RCC 7860 (cell line): ENCODE results near the gene NEMP1.
"Not testable (repeated sequence)": the region's sequence is repeated elsewhere in the genome, so short reads cannot be mapped to it uniquely, and the experiment has no call there.

Experiments used
- DNase-seq: peaks from one replicate; pipeline ENCODE4 v3.0.0-alpha.2; 2015; ENCODE audit warnings: low spot score
- FAIRE-seq: peaks from 2 replicates; lab custom pipeline; 2012; peaks lifted over from hg19 to GRCh38; lab: Jason Lieb, UNC

NEMP1 gene

DNA sequence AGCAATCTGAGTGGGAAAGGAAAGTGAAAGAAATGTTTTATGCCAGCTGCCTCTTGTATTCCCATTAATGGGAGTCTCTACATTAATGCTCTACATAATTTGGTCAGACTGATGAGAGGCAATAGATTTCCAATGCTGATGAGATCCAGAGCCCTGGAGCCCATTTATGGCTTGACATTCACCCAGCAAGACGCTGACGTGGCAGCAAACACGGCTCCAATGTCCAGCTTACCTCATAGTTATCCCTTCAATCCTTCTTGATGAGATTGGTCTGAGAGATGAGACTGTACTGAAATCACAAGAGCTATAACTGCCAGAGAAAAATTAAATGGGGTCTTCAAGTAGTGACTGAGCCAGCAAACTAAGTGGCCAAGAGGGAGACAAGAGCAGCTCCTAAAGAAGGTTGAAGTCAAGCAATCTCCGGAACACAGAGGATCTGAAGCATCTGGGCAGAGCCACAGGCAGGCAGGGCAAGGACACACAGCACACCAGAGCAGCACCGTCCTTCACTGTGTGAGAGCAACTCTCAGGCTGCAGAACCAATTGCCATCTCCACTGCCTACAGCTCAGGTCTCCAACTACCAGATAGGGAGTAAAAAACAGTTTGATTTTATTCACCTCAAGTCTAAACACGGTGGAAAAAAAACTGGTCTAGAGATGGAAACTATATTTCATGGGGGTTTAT lies 21.4 kb downstream of the NEMP1 start:
- FAIRE-seq (no peak), DNase-seq (no peak)

DNA sequence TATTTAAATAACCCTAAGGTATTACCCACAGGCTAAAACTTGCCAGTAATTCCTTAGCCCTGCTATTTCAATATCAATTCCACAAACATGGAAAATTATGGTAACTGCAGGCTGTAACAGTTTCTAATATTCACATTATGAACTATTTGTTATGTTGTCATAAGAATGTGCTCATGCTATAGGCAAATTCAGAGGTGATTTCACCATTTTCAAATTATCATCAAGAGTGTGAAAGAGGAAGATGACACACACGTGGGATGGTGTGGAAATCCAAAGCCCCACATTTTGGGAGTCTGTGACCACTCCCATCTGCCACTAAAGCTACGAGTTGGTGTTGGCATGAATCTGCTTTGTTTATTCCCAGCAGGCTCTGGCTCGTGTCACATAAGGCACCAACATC lies 22.8 kb downstream of the NEMP1 start:
- no peak for DNase-seq
- no peak for FAIRE-seq

DNA sequence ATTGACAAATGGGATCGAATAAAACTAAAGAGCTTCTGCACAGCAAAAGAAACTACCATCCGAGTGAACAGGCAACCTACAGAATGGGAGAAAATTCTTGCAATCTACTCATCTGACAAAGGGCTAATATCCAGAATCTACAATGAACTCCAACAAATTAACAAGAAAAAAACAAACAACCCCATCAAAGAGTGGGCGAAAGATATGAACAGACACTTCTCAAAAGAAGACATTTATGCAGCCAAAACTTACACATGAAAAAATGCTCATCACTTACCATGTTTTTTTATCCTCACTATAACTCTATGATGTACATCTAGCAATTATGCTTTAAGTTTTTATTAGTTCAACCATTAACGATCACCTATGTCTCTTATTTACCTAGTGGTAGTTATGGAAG lies 24.7 kb downstream of the NEMP1 start:
- FAIRE-seq, DNase-seq: not testable (repeated sequence)

DNA sequence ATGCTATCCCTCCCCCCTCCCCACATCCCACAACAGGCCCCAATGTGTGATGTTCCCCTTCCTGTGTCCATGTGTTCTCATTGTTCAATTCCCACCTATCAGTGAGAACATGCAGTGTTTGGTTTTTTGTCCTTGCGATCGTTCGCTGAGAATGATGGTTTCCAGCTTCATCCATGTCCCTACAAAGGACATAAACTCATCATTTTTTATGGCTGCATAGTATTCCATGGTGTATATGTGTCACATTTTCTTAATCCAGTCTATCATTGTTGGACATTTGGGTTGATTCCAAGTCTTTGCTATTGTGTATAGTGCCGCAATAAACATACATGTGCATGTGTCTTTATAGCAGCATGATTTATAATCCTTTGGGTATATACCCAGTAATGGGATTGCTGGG lies 25.4 kb downstream of the NEMP1 start:
- not testable (repeated sequence) for DNase-seq, FAIRE-seq

DNA sequence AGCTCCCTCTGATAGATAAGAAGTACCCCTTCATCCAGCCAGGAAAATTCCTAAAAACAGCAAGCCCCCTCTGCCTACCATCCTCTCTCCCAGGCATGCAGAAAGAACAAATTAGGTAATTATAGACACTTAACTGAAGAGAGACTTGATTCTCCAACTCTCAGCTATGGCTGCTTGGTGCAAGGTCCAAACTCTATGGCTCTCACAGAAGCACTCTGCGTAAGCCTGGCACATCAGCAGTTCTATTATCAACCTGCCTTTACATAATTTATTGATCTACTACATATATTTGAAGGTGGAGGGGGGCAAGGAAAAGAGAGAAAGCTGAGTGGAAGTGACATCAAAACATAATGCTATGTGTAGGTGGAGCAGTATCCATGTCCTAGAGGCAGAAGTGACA lies 27.6 kb downstream of the NEMP1 start:
- DNase-seq (no peak), FAIRE-seq (no peak)

DNA sequence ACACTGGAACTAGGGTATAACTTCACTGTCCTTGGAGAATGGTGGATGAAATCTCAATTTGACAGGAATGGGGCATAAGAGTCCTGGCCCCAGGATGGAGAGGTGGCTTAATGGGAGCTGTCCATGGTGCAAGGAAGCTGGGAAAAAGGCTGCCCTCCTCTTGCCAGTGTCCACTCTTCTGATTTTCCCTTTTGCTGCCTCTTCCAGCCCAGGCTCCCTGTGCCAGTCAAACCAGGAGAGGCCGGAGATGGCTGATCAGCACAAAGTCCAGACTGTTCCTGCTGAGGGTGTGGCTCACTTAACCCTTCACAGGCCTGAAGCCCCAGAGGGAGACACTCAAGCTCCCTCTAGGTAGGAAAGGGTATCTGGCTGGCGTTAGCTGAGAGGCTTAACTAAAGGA lies 28.7 kb downstream of the NEMP1 start, which contains the start of gene MYO1A:
Gene MYO1A (minus strand): TSS at position 240 of the 400 bp plus-strand sequence. CDS start 1,806 bp downstream, outside the sequence.
- no peak for FAIRE-seq
- no peak for DNase-seq

DNA sequence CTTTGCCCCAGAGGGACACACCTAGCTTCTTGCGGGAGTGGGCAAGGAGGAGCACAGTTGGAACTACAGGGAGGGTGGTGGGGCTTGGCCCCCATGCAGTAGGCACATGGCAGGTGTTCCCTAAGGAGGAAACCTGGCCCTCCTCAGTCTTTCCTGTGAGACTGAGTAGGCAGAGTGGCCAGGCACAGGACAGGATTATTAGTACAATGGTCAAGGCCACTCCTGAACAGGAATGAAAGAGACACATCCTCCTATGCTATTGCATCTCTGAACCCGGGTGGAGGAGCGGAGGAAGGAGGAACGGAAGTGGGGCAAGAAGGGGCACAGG lies 29.5 kb downstream of the NEMP1 start:
- DNase-seq (no peak), FAIRE-seq (no peak)

DNA sequence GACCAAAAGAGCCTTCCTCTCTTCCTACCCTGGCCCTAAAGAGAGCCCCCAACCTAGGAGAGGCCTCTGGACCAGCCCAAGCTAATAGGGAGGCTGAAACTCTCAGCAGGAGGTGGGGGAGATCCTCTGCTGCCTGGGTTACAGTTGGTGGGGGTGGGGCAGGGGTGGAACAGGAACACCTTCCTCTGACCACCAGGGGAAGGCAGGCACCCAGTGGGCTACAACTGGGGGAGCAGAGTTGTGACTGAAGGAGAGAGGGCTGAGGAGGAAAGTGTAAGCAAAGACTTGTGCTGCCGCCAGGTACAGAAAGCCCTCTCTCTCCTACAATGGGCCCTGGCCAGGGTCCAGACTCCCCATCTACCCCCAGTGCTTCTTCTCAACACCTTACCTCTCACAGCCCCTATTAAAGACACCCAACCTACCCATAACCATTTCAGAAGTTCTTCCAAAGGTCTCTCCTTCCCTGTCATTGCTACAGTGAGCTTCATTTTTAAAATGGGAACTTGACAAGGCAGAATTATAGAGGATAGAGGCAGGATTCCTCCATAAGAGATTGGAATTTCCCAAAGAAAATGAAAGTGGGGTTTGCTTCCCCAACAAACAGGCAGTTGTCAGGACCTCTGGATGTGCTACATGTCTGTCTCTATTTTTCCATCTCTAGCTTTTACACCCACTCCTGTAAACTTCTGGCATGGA lies 30.0 kb downstream of the NEMP1 start:
- no peak for DNase-seq
- no peak for FAIRE-seq

DNA sequence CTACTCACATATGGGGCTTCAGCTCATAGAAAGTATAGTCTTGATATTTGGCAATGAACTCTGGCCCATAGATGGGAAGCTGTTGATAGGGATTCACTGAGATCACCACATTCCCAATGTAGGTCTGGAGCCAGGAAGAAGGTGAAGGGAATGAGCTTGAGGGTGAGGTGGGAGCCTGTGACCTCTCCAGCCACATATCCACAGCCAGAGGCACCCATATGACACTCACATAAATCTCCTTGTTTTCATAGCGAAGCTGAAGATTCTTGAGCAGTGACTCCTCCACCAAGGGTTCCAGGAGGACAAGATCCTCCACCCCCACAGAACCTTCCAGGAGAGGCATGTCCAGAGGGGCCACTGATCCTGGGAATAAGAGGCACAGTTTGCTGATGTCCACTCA lies 30.6 kb downstream of the NEMP1 start:
- FAIRE-seq (no peak), DNase-seq (peak; percentile 20)

DNA sequence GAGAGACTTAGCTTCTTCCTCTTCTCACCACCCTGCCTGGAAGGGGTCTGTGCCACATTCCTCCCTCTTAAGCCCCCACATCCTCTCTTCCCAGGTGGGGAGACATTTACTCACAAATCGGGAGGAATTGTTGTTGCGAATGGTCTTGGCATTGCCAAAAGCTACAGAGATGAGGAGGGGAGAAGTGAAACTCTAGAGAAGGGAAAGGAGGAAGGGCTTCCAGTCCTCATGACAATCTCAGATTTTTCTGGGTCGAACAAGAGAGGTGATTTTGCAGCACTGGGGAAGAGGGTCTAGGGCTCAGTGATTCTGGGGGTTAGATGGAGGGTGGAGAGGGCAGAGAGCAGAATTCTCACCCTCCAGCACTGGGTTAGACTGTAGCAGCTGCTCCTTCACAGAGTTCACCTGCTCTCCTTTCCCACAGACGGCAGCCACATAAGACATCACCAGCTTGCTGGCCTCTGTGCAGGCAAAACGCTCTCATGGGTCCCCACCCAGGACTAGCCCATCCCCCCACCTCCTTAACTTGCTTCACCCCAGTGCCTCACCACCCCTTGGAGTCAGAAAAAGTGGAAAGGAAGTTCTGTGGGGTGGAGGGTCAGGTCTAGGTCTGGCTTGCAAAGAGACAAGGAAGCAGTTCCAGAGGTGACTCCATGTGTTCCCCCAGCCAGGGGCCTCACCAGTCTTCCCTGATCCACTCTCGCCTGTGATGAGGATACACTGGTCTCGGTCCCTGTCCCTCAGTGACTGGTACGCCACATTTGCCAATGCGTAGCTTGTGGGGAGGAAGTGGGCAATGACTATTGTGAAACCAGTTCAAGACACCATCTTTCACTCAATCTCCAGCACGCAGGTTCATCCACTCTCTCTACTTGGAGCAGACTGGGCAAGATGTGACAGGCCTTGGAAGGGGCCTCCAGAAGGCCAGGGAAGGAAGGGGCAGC lies 31.4 kb downstream of the NEMP1 start:
- no peak for DNase-seq
- no peak for FAIRE-seq

DNA sequence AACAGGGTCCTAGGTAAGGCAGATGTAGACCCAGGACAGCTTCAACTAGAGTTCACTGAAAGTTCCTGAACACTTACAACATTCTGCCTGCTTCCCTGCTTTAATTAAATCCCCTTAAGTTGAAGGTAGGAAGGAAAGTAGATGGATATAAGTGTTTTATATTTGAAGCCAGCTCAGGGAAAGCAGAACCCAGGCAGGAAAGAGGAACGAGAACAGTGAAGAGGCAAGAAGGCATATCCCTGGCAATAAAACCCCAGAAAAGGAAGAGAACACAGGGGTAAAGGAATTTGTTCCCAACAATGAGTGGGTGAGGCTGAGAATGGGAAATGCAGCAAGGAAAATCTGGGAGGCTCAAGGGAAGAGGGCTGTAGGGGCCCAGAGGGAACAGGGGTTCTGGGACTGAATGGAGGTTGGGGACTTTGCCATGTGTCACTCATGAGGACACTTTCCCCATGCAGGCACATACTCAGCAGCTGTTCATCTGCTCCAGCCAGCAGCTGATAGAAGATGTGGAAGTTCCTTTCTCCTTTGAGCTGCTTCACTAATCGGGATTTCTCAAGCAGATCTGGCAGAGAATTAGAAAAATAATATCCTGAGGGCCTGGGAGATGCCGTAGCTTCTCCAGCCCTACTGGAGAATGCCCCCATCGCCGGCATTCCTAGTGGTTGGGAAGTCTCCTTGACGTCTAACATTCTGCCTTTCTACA lies 32.4 kb downstream of the NEMP1 start:
- DNase-seq (no peak), FAIRE-seq (no peak)

DNA sequence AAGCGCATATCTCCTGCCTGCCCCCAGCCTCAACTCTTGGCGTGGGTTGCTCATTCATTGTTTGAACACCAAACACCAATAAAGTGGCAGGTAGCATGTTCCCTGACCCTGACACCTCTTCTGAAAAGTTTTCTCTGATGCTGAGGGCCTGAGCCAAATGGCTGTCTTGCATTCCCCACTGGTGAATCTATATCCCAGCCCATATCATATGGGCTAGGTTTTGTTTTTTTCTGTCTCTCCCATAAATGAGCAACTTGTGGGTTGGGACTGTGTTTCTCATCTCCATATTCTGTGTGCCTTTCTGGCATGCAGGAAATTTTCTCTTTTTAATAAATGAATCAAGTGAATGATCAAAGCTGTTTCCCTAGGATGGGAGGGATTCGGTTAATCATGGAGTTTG lies 33.7 kb downstream of the NEMP1 start:
- DNase-seq (no peak), FAIRE-seq (no peak)

DNA sequence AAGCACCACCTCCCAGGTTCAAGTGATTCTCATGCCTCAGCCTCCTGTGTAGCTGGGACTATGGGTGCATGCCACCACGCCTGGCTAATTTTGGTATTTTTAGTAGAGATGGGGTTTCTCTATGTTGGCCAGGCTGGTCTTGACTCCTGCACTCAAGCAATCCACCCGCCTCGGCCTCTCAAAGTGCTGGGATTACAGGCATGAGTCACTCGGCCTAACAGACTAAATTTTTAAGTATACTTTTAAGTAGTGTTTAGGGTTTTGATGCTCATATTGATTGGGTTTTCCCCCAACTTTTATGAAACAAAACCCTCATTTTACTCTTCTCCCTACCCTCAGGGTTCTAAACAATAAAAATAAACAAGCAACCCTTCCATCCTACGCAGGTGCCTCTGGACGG lies 34.1 kb downstream of the NEMP1 start:
- no peak for DNase-seq
- FAIRE-seq = no peak

DNA sequence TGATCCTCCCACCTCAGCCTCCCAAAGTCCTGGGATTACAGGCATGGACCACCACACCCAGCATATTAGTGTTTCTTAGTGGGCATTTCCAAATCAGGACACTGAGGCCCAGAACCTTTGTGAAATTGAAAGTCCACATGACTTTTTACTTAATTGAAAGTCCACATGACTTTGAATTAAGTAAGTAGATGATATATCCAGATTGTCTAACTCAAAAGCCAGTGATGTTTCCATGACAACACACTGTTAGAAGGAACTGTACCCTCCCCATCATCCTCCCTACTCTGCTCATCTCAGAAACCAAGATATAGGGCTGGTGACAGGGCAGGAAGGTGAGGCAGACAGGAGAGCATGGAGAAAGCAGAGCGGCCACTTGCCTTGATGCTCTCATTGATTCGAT lies 35.9 kb downstream of the NEMP1 start:
- no peak for FAIRE-seq
- no peak for DNase-seq

DNA sequence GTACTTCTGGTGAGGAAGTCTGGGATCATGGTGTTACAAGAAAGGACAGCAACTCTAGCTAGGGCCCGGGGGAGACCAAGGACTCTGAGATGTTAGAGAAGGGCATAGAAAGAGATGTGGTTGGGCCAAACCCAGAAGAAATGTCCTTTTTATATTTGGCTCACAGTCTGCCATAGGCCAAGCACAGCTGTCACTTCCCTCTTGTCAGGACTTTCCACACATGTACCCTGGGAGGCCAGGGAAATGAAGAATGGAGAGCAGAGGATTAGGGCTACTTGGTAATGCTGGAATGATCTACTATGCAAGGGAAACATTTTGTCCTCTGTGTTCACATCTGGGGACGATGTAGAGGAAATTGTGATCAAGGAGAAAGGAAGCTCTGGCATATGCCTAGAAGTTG lies 37.8 kb downstream of the NEMP1 start:
- FAIRE-seq (no peak), DNase-seq (no peak)

DNA sequence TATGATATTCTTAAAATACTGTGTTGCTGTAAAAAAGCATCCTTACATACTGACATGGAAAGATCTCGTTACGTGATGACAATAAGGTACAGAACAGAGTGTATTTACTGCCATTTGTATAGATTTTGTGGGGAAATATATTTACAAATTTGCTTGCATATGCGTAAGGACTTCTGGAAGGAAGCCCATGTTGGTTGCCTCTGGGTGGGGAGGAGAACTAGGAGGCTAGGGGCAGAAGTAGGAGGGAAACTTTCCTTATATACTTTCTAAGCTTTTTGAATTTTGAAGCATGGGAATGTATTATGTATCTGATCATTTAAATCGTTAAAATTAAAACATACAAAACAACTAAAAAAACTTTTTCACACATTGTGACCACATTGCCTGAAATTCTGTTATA lies 38.4 kb downstream of the NEMP1 start:
- no peak for FAIRE-seq
- DNase-seq = no peak

DNA sequence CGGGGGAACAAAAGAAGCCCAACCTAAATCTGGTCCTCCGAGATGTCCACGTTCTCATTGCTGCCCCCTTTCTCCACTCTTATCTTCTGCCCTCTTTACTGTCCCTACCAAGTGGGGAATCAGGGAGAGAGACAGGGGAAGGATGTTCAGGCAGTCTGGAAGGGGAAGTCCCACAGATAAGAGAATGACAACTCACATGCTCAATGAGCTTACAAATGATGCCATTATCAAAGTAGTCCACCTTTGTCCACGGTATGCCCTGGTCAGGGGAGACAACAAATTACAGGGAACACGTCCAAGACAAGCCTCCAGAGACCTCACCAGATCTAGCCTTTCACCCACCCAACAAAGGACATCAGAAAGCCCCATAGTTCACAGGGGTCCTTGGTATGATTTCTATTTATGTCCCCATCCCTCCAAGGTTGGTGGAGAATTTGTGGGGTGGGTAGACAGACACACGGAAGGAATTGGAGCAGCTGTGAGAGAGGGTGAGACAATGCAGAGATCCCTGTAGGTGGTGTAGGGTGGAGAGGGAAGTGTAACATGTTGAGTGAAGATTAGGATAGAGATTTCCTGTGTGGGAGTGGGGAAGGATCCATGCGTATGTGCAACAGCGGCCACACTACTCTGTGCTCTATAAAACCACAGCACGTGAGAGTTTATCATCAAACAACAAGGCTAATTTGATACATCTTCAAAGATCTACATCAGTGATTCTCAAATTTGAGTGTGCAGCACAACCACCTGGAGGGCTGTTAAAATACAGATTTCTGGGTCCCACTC lies 39.4 kb downstream of the NEMP1 start:
- DNase-seq = no peak
- no peak for FAIRE-seq

DNA sequence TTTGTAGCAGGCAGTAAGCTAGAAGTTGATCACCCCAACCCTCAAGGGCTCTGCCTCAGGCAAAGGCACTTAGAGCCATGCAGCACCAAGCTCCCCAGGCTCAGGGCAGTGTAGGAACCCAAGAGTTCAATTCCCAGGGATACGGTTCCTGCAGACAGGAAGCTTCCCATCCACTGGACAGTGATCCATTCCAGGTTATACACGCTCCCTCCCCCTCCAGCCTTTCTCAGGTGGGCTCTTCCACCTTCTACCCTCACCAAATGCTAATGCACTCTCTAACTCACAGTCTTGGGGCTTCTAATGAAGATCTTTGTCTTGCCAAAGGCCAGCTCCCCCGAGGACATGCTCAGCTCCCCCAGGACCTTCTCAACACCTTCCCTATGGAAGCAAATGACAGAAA lies 41.3 kb downstream of the NEMP1 start:
- DNase-seq = no peak

DNA sequence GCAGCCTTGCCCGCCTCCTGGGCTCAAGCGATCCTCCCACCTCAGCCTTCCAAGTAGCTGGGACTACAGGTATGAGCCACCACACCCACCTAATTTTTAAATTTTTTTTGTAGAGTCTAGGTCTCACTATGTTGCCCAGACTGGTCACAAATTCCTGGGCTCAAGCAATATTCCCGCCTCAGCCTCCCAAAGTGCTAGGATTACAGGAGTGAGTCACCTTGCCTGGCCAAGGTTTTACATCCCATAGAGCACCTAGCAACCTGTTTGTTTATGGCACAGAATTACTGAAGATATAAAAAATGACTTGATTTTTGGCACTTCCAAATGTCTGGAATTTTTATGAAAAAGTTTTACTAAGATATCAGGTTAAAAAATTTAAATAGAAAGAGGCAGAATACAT lies 45.2 kb downstream of the NEMP1 start:
- DNase-seq (no peak), FAIRE-seq (no peak)

More for the DNA sequence above, 41.3 kb downstream of the NEMP1 start:
- FAIRE-seq = no peak

DNA sequence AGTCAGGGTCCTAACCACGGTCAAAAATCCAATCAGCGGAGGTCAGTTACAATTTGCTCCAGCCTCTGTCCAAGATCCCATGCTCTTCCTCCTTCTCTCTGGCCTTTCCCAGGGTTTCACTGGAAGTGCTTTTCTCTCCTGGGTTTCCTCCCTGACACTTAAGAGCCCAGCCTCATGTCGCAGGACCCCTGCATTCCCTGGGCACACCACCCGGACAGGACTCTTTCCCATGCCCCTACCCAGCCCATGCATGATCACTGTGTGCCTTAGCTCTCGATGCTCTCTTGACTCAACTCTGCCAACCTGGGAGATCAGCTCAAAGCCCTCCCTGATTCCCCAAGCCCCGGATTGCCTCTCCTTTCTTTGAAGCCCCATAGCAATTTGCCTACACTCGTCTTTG lies 46.8 kb downstream of the NEMP1 start:
- FAIRE-seq (no peak), DNase-seq (no peak)
